ENCODE measurements around the gene ZSWIM6.

ZSWIM6 gene

GRCh38 chr5:61298580-61298979 is 33.5 kb upstream of the ZSWIM6 start:
- no peak overlapping the region for H3K4me3 ChIP-seq (ENCODE audit: low read depth, low read length)
- TF ChIP-seq CTCF (IDR thresholded peaks at IDR 0.05; ENCODE audit: insufficient read depth, low read depth, low read length, missing control alignments): no peak
- no peak for DNase-seq (ENCODE audit: low read depth)

GRCh38 chr5:61299261-61299681 is 32.8 kb upstream of the ZSWIM6 start:
- no peak for TF ChIP-seq CTCF (IDR thresholded peaks at IDR 0.05; ENCODE audit: insufficient read depth, low read depth, low read length, missing control alignments)
- no peak for DNase-seq (ENCODE audit: low read depth)
- H3K4me3 ChIP-seq (ENCODE audit: low read depth, low read length): no peak overlapping the region

- H3K4me3 ChIP-seq (ENCODE audit: low read depth, low read length): no peak overlapping the region
Observed at GRCh38 chr5:61301341-61302199, 30.5 kb upstream of the ZSWIM6 start.

GRCh38 chr5:61302200-61302563 is 29.9 kb upstream of the ZSWIM6 start:
- no peak for TF ChIP-seq CTCF (IDR thresholded peaks at IDR 0.05; ENCODE audit: insufficient read depth, low read depth, low read length, missing control alignments)
- no peak overlapping the region for H3K4me3 ChIP-seq (ENCODE audit: low read depth, low read length)
- no peak for DNase-seq (ENCODE audit: low read depth)

More at GRCh38 chr5:61301341-61302199, 30.5 kb upstream of the ZSWIM6 start:
- TF ChIP-seq CTCF (IDR thresholded peaks at IDR 0.05; ENCODE audit: insufficient read depth, low read depth, low read length, missing control alignments): no peak
- no peak for DNase-seq (ENCODE audit: low read depth)

GRCh38 chr5:61303346-61303745 is 28.7 kb upstream of the ZSWIM6 start:
- H3K4me3 ChIP-seq (ENCODE audit: low read depth, low read length): no peak overlapping the region
- no peak for TF ChIP-seq CTCF (IDR thresholded peaks at IDR 0.05; ENCODE audit: insufficient read depth, low read depth, low read length, missing control alignments)
- DNase-seq (ENCODE audit: low read depth): no peak

- DNase-seq (ENCODE audit: low read depth): no peak
- TF ChIP-seq CTCF (IDR thresholded peaks at IDR 0.05; ENCODE audit: insufficient read depth, low read depth, low read length, missing control alignments): no peak
- H3K4me3 ChIP-seq (ENCODE audit: low read depth, low read length): no peak overlapping the region
Observed at GRCh38 chr5:61304590-61305381, 27.3 kb upstream of the ZSWIM6 start.

Measured in GM12865 (cell line).